GM12801 (cell line): ENCODE data around the gene CCIN.

Experiments used
- CTCF ChIP-seq: IDR thresholded peaks from one replicate; pipeline ENCODE4 v1.5.1; 2011; ENCODE audit warnings: control low read depth; ENCODE audit not compliant: insufficient read length; ENCODE audit errors: extremely low read depth

Gene CCIN

GRCh38 chr9:36169166-36169565, at the start of gene CCIN:
CCIN (plus strand) TSS chr9:36169388; CDS start chr9:36169503, 115 bp downstream.
- TF ChIP-seq CTCF: no peak

- no peak for TF ChIP-seq CTCF
Observed at GRCh38 chr9:36119476-36119875, 49.7 kb upstream of the CCIN start.

- TF ChIP-seq CTCF: no peak
Observed at GRCh38 chr9:36120705-36121104, 48.5 kb upstream of the CCIN start.

GRCh38 chr9:36121971-36122370, 47.2 kb upstream of the CCIN start:
- TF ChIP-seq CTCF: no peak

GRCh38 chr9:36123515-36123914, 45.7 kb upstream of the CCIN start:
- TF ChIP-seq CTCF: no peak

GRCh38 chr9:36125062-36125855, 43.9 kb upstream of the CCIN start:
- TF ChIP-seq CTCF: no peak

GRCh38 chr9:36126016-36126730, 43.0 kb upstream of the CCIN start:
- TF ChIP-seq CTCF: no peak
